Glomerular visceral epithelial cell (primary cell): ENCODE results near the gene ABI3.

Source experiments
- DNase-seq: peaks from one replicate; pipeline ENCODE4 v3.0.0-alpha.2; 2016; ENCODE audit errors: extremely low spot score

ABI3 gene

DNA sequence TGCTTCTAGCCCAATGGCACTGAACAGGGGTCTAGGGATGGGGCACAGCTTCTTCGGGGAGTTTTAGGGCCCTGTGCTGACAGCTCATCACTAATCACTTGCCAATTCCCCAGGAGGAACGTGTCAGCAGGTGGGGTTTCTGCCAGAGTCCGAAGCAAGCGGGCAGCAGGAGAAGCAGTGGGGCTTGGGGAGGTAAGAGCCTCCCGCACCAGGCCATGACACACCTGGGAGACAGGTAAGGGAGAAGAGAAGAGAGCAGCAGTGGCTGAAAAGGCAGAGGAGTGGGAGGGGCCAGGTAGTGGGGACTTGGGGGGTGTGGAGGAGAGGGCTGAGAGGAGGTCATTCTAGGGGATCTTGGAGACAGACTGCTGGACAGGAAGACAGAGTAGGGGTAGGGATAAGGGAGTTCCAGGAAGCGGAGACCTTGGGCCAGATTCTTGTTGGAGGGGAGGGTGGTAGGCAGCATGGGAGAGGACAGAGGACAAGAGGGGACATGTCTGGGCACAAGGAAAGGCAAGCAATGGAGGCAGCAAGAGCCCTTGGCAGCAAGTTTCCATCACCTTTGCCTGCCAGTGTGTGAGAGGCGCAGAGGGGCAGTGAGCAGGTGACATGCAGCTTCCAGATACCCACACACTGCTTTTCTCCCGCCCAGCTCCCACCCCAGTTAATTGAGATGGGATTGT is 15.2 kb downstream of the ABI3 start:
- no peak for DNase-seq

DNA sequence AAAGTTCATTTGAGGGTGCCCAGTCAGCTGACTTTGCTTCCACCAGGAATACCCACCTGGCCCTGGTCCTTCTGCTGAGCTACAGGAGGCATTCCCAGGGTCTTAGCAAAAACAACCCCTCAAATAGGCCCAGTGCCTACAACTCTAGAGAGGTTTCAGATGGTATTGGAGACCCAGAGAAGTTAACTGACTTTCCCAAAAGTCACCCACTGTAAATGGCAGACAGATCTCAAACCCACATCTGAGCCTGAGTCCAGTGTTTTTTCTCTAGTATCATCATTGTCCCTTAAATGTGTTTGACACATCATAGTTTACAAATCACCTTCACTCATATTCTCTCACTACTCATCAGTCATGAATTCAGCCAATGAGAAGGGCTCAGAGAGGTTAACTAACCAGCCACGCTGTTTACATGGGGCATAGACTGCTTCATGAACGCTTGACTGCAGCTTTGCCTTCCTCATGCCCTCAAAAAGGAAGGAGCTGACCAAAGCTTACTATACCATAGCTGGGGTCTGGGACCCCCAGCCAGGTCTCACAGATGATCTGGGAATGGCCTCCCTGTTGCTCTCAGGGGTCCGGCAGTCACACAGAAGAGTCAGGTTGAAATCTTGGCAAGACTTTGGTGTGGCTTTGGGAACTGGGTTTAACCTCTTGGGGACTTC is 16.4 kb downstream of the ABI3 start:
- DNase-seq: no peak

GRCh38 chr17:49227436-49228261 is 17.1 kb downstream of the ABI3 start:
- peak; percentile 74 for DNase-seq

DNA sequence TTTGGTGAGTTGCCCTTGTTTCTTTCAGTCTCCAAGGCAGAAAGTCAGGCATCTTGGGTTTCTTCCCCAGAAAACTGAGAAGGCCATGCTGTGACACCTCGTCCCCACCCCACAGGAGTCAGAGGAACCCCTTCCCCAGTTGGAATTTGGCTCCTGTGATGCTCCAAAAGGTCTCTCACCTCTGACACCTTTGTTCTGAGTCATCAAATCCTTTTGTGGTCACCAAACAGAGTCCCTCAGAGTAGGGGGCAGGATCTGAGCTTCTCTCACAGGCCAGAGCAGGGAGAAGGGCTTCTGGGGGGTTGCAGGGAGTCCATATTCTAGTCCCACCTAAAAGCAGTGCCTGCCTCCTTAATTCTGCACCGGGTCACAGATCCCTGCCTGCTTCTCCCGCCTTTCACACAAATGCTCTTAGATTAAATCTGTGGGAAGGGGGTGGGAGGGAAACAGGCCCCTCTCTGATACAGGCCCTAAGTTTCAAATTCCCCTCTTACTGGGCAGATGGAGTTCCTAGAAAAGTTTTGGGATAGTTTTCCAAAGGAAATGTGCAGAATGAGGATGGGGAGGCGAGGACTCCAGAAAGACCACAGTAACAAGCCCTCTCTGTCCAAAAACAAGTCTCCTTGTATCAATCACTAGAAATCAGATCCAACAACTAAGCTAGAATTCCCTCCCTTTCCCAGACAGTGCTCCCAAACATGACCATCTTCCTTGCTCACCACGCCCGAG is 18.7 kb downstream of the ABI3 start:
- DNase-seq: no peak

GRCh38 chr17:49229805-49230600 is 19.5 kb downstream of the ABI3 start:
- no peak for DNase-seq

DNA sequence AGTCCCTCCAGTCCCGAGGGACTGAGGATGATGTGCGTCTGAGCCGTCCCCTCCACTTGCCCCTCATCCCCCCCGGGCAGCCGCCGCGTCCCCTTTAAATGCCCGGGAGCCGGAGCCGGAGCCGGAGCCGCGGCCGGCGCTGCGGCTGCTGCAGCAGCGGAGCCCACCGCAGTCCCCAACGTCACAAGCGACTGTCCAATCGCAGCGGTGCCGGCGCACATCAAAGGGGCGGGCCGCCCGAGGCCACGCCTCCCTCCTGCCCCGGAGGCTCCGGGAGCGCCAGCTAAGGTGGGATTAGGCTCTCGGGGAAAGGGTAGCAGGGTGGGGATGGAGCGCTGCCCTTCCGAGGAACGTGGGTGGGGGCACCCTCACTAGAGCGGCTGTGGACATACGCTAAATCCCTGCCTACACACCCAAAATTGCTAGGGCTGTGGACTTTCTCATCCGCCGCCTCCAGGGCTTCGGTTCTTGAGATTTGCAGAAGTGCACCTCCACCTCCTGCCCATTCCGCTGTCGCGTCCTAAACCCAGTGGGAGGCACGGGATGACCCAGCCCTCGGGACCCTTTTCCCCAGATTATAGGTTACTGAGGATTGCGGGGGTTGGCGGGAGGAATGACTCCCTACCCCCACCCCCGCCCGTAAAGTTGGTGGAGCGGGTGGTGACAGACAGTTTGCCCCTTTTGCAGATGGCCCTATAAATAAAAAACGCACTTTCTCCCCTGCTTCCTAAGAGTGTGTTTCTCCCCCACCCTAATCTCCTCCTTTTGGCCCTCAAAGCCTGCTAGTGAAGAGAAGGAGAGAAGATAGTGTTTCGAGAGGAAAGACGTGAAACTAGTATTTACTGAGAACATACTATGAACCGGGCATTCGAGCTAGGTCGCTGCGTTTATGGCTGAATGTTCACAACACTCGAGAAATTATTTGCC is 20.4 kb downstream of the ABI3 start, which contains the start of gene PHOSPHO1:
Gene PHOSPHO1, minus strand, starts transcription at position 152 of the 927 bp plus-strand sequence. CDS start 4,096 bp downstream, outside the sequence.
- DNase-seq: peak; percentile 84

- no peak for DNase-seq
Measured at GRCh38 chr17:49231563-49231894, 21.0 kb downstream of the ABI3 start.

DNA sequence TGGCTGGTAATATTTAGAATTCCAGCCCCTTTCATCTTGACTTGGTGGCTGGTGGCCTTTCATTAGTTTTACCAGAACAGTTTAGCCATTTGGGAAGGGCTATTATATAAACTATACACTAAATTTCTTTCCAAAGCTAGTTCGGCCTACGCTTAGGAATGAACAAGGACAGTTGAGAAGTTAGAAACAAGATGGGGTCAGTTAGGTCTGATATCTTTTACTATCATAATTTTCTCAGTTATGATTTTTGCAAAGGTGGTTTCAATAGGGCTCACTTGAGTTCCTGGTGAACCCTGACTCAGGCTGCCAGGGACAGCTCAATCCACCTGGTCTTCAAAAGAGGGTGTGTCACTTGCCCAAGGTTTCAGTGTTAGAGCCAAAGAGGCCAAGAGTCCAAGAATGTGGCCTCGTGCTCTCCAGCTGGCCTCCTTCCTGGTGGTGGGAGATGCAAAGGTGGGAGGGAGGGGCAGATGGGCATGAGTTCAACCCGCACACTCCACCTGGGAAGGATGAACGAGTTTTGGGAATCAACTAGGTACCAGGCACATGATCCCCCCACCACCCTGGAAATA is 24.1 kb downstream of the ABI3 start:
- no peak for DNase-seq

DNA sequence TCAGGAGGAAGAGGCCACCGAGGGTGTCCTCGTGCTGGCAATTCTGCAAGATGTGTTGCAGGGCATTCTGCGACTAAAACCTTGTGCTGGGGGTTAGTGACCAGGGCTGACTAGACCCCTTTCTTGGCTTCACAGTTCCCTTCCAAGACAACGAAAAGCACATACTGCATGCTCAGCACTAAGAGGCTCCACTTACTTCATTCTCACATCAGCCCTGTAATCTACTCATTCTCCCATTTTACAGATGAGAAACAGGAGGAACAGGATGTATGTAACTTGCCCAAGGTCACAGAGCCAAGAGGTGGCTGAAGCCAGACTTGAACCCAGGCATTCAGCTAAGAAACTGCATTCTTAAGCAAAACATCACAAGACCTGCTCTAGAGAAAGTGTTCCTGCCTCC is 25.4 kb downstream of the ABI3 start:
- DNase-seq: no peak

DNA sequence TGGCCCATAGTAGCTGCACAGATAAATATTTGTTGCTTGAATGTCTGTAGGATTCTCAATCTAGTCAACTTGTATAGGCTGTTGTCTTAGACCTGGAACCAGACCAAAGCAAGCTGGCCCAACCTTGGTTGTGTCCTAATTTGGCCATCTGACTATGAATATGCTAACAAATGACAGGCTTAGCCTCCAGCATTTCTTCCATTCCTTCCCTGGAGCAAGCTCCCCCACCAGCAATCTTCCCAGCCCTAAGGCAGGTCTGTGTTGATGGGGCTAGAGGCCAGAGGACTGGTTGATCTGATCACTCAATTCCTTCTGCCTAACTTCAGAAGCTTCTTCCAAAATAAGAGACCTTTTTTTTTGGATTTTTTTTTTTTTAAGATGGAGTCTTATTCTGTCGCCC is 29.5 kb downstream of the ABI3 start:
- no peak for DNase-seq

GRCh38 chr17:49240619-49241018 is 30.1 kb downstream of the ABI3 start:
- DNase-seq: no peak

DNA sequence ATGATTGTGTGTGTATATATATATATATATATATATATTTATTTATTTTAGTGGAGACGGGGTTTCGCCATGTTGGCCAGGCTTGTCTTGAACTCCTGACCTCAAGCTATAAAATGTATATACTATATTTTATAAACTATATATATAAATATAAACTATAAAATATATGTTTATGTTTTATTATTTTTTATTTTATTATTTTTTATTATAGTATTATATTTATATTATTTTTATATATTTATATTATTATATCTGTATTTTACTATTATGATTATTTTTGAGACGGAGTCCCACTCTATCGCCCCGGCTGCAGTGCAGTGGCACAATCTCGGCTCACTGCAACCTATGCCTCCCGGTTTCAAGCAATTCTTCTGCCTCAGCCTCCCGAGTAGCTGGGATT is 30.5 kb downstream of the ABI3 start:
- DNase-seq: no peak

- DNase-seq: no peak
Measured at GRCh38 chr17:49241692-49242397, 31.3 kb downstream of the ABI3 start.

DNA sequence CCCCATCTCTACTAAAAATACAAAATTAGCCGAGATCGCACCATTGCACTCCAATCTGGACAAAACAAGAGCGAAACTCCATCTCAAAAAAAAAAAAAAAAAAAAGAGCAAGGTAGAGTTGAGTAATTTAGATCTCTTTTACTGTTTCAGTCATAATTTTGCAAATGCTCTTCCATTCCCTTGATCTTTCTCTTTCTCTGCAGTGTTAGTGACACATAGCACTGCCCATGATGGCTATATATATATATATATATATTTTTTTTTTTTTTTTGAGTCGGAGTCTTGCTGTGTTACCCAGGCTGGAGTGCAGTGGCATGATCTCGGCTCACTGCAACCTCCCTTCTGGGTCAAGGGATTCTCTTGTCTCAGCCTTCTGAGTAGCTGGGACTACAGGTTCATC is 32.3 kb downstream of the ABI3 start:
- DNase-seq: no peak

GRCh38 chr17:49244839-49245238 is 34.3 kb downstream of the ABI3 start:
- no peak for DNase-seq

DNA sequence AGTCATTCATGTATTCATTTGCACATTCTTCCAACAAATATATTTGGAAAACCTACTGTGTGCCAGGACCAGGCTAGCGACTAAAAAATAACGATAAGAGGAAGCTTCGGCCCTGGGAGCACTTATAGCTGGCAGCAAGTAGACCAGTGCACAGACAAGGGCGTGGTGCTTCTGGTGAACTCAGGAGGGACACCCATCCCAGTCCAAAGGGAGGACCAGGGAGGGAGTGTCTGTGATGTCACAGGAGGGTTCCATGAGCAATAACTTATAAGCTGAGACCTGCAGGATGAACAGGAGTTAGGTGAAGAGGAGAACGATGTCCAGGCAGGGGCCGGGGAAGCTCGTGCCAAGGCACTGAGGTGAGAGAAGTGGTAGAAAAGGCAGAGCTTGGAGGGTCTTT is 37.4 kb downstream of the ABI3 start:
- no peak for DNase-seq

GRCh38 chr17:49249292-49249794 is 38.8 kb downstream of the ABI3 start:
- DNase-seq: peak; percentile 67

DNA sequence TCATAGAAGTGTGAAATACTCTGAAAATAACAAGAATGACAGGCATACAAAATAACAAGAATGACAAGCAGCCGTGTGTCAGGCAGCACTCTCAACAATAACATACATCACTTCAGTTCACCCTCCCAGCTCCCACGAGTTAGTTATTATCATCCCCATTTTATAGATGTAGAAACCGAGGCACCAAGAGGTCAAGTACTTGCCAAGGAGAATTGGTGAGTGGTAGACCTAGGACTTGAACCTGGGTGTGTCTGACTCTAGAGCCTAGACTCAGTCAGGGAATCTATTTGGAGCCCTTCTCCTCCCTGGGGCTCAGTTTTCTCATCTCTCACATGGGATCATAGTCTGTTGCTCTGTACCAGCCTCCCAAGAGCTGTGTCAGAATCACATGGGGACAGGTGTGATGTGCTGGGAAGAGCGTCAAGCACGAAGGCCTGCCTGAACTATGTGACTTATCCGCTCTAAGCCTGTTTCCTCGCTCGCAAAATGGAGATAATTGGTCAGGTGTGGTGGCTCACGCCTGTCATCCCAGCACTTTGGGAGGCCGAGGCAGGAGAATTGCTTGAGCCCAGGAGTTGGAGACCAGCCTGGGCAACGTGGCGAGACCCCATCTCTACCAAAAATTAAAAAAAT is 39.5 kb downstream of the ABI3 start:
- no peak for DNase-seq
